Measurements from ENCODE around the gene SDC1.

DNA sequence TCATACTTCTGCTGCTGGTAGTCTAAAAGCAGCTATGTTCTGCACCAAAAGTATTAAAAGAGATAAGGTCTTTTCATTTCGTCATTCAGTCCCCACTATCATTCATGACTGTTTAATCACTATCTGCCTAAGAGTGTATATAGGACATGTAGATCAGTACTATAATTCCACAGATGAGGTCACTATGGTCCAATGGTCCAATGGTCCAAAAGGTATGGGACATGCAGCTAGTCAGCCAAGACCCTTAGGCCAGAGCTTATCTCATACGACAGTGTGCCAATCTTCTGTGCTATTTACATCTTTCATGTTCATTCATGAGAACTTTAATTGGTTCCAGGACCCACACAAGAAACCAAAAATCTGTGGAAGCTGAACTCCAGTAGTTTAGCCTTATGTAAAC lies 42.6 kb upstream of the SDC1 start:
- TF ChIP-seq, protein P1, sequence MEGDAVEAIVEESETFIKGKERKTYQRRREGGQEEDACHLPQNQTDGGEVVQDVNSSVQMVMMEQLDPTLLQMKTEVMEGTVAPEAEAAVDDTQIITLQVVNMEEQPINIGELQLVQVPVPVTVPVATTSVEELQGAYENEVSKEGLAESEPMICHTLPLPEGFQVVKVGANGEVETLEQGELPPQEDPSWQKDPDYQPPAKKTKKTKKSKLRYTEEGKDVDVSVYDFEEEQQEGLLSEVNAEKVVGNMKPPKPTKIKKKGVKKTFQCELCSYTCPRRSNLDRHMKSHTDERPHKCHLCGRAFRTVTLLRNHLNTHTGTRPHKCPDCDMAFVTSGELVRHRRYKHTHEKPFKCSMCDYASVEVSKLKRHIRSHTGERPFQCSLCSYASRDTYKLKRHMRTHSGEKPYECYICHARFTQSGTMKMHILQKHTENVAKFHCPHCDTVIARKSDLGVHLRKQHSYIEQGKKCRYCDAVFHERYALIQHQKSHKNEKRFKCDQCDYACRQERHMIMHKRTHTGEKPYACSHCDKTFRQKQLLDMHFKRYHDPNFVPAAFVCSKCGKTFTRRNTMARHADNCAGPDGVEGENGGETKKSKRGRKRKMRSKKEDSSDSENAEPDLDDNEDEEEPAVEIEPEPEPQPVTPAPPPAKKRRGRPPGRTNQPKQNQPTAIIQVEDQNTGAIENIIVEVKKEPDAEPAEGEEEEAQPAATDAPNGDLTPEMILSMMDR (conservative IDR thresholded peaks at IDR 0.05; ENCODE audit: low read length), result no peak
- TF ChIP-seq EZH2phosphoT487 (IDR thresholded peaks at IDR 0.05; ENCODE audit: borderline replicate concordance, low read depth, low read length), result no peak
